Fibroblast of mammary gland (primary cell): ENCODE measurements around the gene CHCHD3.

Experiments used
- DNase-seq: peaks from one replicate; pipeline ENCODE4 v3.0.0-alpha.2; 2010; ENCODE audit warnings: low read depth
- H3K4me3 ChIP-seq: 2 replicates; pipeline ENCODE4 v1.5.1; 2011; ENCODE audit warnings: low read depth, mild to moderate bottlenecking, low read length, moderate library complexity; ENCODE audit not compliant: control insufficient read depth
- TF ChIP-seq, protein P1 (sequence below): conservative IDR thresholded peaks from 2 replicates; pipeline ENCODE4 v1.5.1; 2011; ENCODE audit warnings: low read depth, low read length, inconsistent platforms; ENCODE audit not compliant: control insufficient read depth, insufficient read depth

Gene CHCHD3

GRCh38 chr7:133051066-133051465 lies 30.8 kb downstream of the CHCHD3 start:
- TF ChIP-seq, protein P1, sequence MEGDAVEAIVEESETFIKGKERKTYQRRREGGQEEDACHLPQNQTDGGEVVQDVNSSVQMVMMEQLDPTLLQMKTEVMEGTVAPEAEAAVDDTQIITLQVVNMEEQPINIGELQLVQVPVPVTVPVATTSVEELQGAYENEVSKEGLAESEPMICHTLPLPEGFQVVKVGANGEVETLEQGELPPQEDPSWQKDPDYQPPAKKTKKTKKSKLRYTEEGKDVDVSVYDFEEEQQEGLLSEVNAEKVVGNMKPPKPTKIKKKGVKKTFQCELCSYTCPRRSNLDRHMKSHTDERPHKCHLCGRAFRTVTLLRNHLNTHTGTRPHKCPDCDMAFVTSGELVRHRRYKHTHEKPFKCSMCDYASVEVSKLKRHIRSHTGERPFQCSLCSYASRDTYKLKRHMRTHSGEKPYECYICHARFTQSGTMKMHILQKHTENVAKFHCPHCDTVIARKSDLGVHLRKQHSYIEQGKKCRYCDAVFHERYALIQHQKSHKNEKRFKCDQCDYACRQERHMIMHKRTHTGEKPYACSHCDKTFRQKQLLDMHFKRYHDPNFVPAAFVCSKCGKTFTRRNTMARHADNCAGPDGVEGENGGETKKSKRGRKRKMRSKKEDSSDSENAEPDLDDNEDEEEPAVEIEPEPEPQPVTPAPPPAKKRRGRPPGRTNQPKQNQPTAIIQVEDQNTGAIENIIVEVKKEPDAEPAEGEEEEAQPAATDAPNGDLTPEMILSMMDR = peak; percentile 16
- no peak overlapping the region for H3K4me3 ChIP-seq
- DNase-seq = peak; percentile 31

DNA sequence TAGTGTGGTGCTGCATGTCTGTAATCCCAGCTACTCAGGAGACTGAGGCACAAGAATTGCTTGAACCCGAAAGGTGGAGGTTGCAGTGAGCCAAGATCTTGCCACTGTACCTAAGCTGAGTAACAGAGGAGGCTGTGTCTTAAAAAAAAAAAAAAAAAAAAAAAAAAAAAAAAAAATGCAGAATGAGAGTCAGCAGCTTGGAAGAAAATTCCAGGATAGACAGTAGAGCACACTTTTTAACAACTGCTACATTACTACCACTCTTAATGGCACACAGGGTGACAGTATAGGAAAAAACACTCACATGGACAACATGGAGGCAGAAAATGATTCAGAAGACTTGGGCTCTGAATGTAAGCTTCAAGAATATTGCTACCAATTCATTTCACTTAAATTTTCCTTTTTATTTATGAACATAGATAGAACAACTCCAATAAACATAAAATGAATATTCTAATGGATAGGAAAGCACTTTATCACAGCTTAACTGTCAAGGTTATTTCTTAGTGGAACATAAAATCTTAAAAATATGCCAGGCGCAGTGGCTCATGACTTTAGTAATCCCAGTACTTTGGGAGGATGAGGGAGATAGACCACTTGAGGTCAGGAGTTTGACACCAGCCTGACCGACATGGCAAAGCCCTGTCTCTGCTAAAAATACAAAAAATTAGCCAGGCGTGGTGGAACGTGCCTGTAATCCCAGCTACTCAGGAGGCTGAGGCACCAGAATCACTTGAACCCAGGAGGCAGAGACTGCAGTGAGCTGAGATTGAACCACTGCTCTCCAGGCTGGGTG lies 31.5 kb downstream of the CHCHD3 start:
- H3K4me3 ChIP-seq = no peak overlapping the region

GRCh38 chr7:133048589-133048988 lies 33.3 kb downstream of the CHCHD3 start:
- DNase-seq = no peak
- TF ChIP-seq, protein P1 = no peak

More for the DNA sequence above, 31.5 kb downstream of the CHCHD3 start:
- TF ChIP-seq, protein P1 = no peak
- no peak for DNase-seq

DNA sequence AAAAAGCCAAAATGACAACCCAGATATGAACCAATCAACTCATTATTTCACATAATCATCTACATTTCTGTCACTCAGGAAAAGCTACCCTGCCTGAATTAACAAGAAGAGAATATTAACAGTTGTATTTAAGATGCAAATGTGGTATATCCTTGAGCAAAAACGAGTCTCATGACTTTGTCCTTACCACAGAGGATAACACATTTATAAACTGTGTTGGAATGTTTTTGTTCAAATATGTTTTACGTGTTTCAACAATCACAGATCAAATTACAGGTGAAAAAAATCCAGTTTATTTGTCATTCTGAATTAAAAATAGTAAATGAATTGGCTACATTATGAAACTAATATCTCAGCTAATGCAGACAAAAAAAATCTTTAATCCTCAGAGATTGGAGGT lies 34.6 kb downstream of the CHCHD3 start:
- no peak for DNase-seq
- H3K4me3 ChIP-seq = no peak overlapping the region
- TF ChIP-seq, protein P1 = no peak

More at GRCh38 chr7:133048589-133048988, 33.3 kb downstream of the CHCHD3 start:
- H3K4me3 ChIP-seq = no peak overlapping the region

DNA sequence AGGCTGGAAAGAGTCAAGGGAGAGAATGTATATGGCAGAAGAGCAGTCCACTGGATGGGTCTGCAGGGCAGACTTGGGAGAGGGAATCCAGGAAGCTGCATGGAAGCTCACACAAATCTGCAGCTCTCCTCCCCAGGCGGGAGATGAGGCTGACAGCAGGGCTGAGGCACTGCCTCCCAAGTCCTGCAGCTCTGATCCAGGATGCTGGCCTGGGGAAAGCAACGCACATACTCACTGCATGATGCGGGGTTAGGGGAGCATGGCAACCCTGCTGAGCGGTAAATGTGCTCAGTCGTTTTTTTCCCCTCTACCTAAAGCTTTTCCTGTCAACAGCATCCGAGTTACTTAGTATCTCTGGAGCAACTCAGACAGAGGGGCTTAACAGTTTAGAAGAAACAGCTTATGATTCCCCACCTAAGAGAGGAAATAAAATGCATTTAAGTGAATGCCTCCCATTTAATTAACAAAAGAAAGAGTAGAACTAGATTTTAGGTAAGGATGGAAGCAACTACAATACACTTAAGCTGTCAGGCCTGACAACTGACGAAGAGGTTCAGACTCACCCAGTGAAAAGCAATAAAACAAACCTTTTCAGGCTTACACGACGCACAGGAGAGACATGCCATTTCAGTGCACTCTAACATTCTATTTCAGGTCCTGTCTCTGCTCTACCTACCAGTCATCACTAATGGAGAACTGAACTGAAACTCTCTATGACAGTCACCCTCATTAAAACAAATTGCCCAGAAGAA lies 37.0 kb downstream of the CHCHD3 start:
- DNase-seq = no peak
- TF ChIP-seq, protein P1 = no peak
- no peak overlapping the region for H3K4me3 ChIP-seq

DNA sequence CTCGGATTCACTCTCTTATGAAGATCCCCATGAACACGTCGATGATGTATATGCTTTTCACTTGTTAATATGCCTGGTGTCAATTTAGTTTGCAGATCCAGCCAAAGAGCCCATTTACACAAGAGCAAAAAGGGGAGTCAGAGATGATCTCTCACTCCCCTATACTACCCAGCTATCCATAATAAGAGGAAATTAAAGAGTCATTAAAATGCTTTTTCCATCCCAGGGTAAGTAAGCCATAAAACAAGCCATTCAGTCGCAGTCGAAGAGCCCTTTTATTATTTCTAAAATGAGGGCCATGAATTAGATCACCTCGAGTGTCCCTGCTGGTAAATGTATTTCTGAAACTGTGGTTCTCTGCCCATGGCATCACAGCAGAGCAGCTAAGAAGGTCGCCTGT lies 41.2 kb downstream of the CHCHD3 start:
- no peak for DNase-seq
- TF ChIP-seq, protein P1 = no peak
- no peak overlapping the region for H3K4me3 ChIP-seq
